Trophoblast cell (in vitro differentiated cells and primary cell): ENCODE results near the gene ESRP2.
A peak's percentile ranks its signal among the peaks of the same experiment; 100 is the strongest.

ENCODE experiments used
- DNase-seq, 2 donors: peaks; one replicate each; pipeline ENCODE4 v3.0.0-alpha.2; 2016
- H2AFZ ChIP-seq: 2 replicates; pipeline ENCODE4 v1.6.1; 2013; ENCODE audit warnings: low read length, moderate library complexity, mild to moderate bottlenecking; ENCODE audit not compliant: insufficient read depth, poor library complexity
- H2AK5ac ChIP-seq: 2 replicates; pipeline ENCODE4 v1.6.1; 2013; ENCODE audit warnings: mild to moderate bottlenecking, low read length
- H2BK120ac ChIP-seq: 2 replicates; pipeline ENCODE4 v1.6.1; 2013; ENCODE audit warnings: low read length, mild to moderate bottlenecking, moderate library complexity; ENCODE audit not compliant: insufficient read depth, poor library complexity
- H2BK12ac ChIP-seq: 2 replicates; pipeline ENCODE4 v1.6.1; 2013; ENCODE audit warnings: mild to moderate bottlenecking, low read length, moderate library complexity
- H2BK5ac ChIP-seq: 2 replicates; pipeline ENCODE4 v1.6.1; 2013; ENCODE audit warnings: low read length, low read depth, moderate library complexity, mild to moderate bottlenecking; ENCODE audit not compliant: poor library complexity
- H3K14ac ChIP-seq: 2 replicates; pipeline ENCODE4 v1.6.1; 2013; ENCODE audit warnings: mild to moderate bottlenecking, low read length
- H3K18ac ChIP-seq: 2 replicates; pipeline ENCODE4 v1.6.1; 2013; ENCODE audit warnings: mild to moderate bottlenecking, low read length
- H3K23ac ChIP-seq: 2 replicates; pipeline ENCODE4 v1.6.1; 2013; ENCODE audit warnings: low read length
- H3K27ac ChIP-seq: 2 replicates; pipeline ENCODE4 v1.5.1; 2013; ENCODE audit warnings: low read depth, mild to moderate bottlenecking, inconsistent platforms, low read length, moderate library complexity
- H3K27me3 ChIP-seq: 2 replicates; pipeline ENCODE4 v1.6.1; 2013; ENCODE audit warnings: inconsistent platforms, mild to moderate bottlenecking, low read length, moderate library complexity; ENCODE audit not compliant: insufficient read depth
- H3K36me3 ChIP-seq, 2 experiments: 1 replicate in 1 of 2; 2 replicates in 1 of 2; pipeline ENCODE4 v1.6.1; 2013; ENCODE audit warnings: low read length in 2 of 2, mild to moderate bottlenecking in 2 of 2, moderate library complexity in 1 of 2; ENCODE audit not compliant: insufficient read depth in 2 of 2, control insufficient read depth in 1 of 2
- H3K4ac ChIP-seq: 2 replicates; pipeline ENCODE4 v1.6.1; 2013; ENCODE audit warnings: low read depth, mild to moderate bottlenecking, low read length, moderate library complexity
- H3K4me1 ChIP-seq, 2 experiments: 1 replicate in 1 of 2; 2 replicates in 1 of 2; pipeline ENCODE4 v1.6.1; 2013; ENCODE audit warnings: low read length in 2 of 2, mild to moderate bottlenecking in 2 of 2, moderate library complexity in 1 of 2; ENCODE audit not compliant: insufficient read depth in 2 of 2, control insufficient read depth in 1 of 2
- H3K4me2 ChIP-seq: 2 replicates; pipeline ENCODE4 v1.6.1; 2013; ENCODE audit warnings: inconsistent platforms, mild to moderate bottlenecking, low read length, moderate library complexity
- H3K4me3 ChIP-seq: 2 replicates; pipeline ENCODE4 v1.5.1; 2013; ENCODE audit warnings: mild to moderate bottlenecking, low read depth, low read length, inconsistent platforms
- H3K79me1 ChIP-seq: one replicate; pipeline ENCODE4 v1.6.1; 2013; ENCODE audit warnings: low read length
- H3K79me2 ChIP-seq: 2 replicates; pipeline ENCODE4 v1.6.1; 2013; ENCODE audit warnings: low read length, mild to moderate bottlenecking; ENCODE audit not compliant: control insufficient read depth, insufficient read depth, poor library complexity
- H3K9ac ChIP-seq: 2 replicates; pipeline ENCODE4 v1.6.1; 2013; ENCODE audit warnings: mild to moderate bottlenecking, low read length
- H3K9me3 ChIP-seq: 2 replicates; pipeline ENCODE4 v1.6.1; 2013; ENCODE audit warnings: low read depth, mild to moderate bottlenecking, control low read depth, inconsistent platforms, low read length; ENCODE audit not compliant: insufficient read depth
- H4K12ac ChIP-seq: 2 replicates; pipeline ENCODE4 v1.6.1; 2013; ENCODE audit warnings: low read depth, mild to moderate bottlenecking, low read length, moderate library complexity
- H4K8ac ChIP-seq: 2 replicates; pipeline ENCODE4 v1.6.1; 2013; ENCODE audit warnings: low read depth, mild to moderate bottlenecking, low read length, moderate library complexity
- H4K91ac ChIP-seq: one replicate; pipeline ENCODE4 v1.6.1; 2013; ENCODE audit warnings: low read depth, mild to moderate bottlenecking, low read length, moderate library complexity
- WGBS: extraction: QIAGEN DNeasy Blood & Tissue Kit; methylation state at CpG from one replicate; pipeline ENCODE4 v1.1.7; 2013; ENCODE audit warnings: missing lambda C conversion rate; ENCODE audit not compliant: insufficient read length, insufficient coverage; ENCODE audit errors: extremely low coverage; 5-methylcytosine and 5-hydroxymethylcytosine counted together

ESRP2 gene

GRCh38 chr16:68233835-68234187 lies 2.1 kb downstream of the ESRP2 start:
- no peaks in the 10 kb centered on the region for H3K9me3 ChIP-seq
- no peak overlapping the region for H2BK5ac ChIP-seq
- peaks cover 20% of the 10 kb centered on the region for H3K79me2 ChIP-seq
- H3K23ac ChIP-seq = no peak overlapping the region
- no peak overlapping the region for H2BK12ac ChIP-seq
- peak overlapping the region; percentile 1 for H3K27ac ChIP-seq
- H3K36me3 ChIP-seq = peaks cover 33 to 35% of the 10 kb centered on the region in 2 experiments
- peaks cover 25% of the 10 kb centered on the region for H3K79me1 ChIP-seq
- no peak overlapping the region for H2BK120ac ChIP-seq
- no peak overlapping the region for H3K9ac ChIP-seq
- H3K4ac ChIP-seq = peak overlapping the region; percentile 35
- peaks cover 26 to 30% of the 10 kb centered on the region in 2 experiments for H3K4me1 ChIP-seq
- no CpG with 5 or more reads among the region's 8 CpGs for WGBS
- H2AFZ ChIP-seq = no peak overlapping the region
- H3K4me2 ChIP-seq = peak overlapping the region; percentile 98
- no peak overlapping the region for H4K91ac ChIP-seq
- no peak for DNase-seq
- peak overlapping the region; percentile 5 for H3K18ac ChIP-seq
- H4K8ac ChIP-seq = no peak overlapping the region
- no peak overlapping the region for H3K14ac ChIP-seq
- no peak overlapping the region for H2AK5ac ChIP-seq
- no peak overlapping the region for H3K4me3 ChIP-seq
- H3K27me3 ChIP-seq = no peaks in the 10 kb centered on the region
- no peak overlapping the region for H4K12ac ChIP-seq

- DNase-seq = no peak
- no CpG with 5 or more reads among the region's 5 CpGs for WGBS
Observed at GRCh38 chr16:68233085-68233834, 2.7 kb downstream of the ESRP2 start.

GRCh38 chr16:68232335-68232734 lies 3.6 kb downstream of the ESRP2 start:
- WGBS = no CpG with 5 or more reads among the region's 16 CpGs

More at GRCh38 chr16:68233085-68233834, 2.7 kb downstream of the ESRP2 start:
- H3K18ac ChIP-seq = peak overlapping the region; percentile 5
- no peak overlapping the region for H2BK120ac ChIP-seq
- H3K4ac ChIP-seq = peak overlapping the region; percentile 5
- no peak overlapping the region for H4K8ac ChIP-seq
- H4K12ac ChIP-seq = no peak overlapping the region
- H3K27me3 ChIP-seq = no peaks in the 10 kb centered on the region
- peaks cover 26 to 30% of the 10 kb centered on the region in 2 experiments for H3K4me1 ChIP-seq
- no peak overlapping the region for H3K14ac ChIP-seq
- peaks cover 20% of the 10 kb centered on the region for H3K79me2 ChIP-seq
- no peak overlapping the region for H2AFZ ChIP-seq
- H3K23ac ChIP-seq = no peak overlapping the region
- no peak overlapping the region for H2BK12ac ChIP-seq
- H3K9me3 ChIP-seq = no peaks in the 10 kb centered on the region
- H2BK5ac ChIP-seq = no peak overlapping the region
- peak overlapping the region; percentile 98 for H3K4me2 ChIP-seq
- peaks cover 35 to 39% of the 10 kb centered on the region in 2 experiments for H3K36me3 ChIP-seq
- peaks cover 25% of the 10 kb centered on the region for H3K79me1 ChIP-seq
- H2AK5ac ChIP-seq = no peak overlapping the region
- H3K9ac ChIP-seq = no peak overlapping the region
- no peak overlapping the region for H4K91ac ChIP-seq
- H3K27ac ChIP-seq = no peak overlapping the region
- H3K4me3 ChIP-seq = no peak overlapping the region

GRCh38 chr16:68231384-68232136 lies 4.4 kb downstream of the ESRP2 start:
- no peak overlapping the region for H2BK12ac ChIP-seq
- H3K4me3 ChIP-seq = no peak overlapping the region
- peaks cover 12% of the 10 kb centered on the region for H3K79me2 ChIP-seq
- H3K14ac ChIP-seq = no peak overlapping the region
- H3K27ac ChIP-seq = no peak overlapping the region
- no peak for DNase-seq
- no peak overlapping the region for H3K4me2 ChIP-seq
- no peak overlapping the region for H2BK5ac ChIP-seq
- no peaks in the 10 kb centered on the region for H3K9me3 ChIP-seq
- H2AFZ ChIP-seq = no peak overlapping the region
- no peak overlapping the region for H3K4ac ChIP-seq
- no peak overlapping the region for H3K23ac ChIP-seq
- H3K9ac ChIP-seq = no peak overlapping the region
- no peak overlapping the region for H4K91ac ChIP-seq
- no peak overlapping the region for H3K18ac ChIP-seq
- H4K12ac ChIP-seq = no peak overlapping the region
- no peak overlapping the region for H4K8ac ChIP-seq
- no CpG with 5 or more reads among the region's 26 CpGs for WGBS
- peaks cover 17 to 22% of the 10 kb centered on the region in 2 experiments for H3K4me1 ChIP-seq
- H3K36me3 ChIP-seq = peaks cover 35 to 42% of the 10 kb centered on the region in 2 experiments
- peaks cover 14% of the 10 kb centered on the region for H3K79me1 ChIP-seq
- H2BK120ac ChIP-seq = no peak overlapping the region
- H3K27me3 ChIP-seq = no peaks in the 10 kb centered on the region
- H2AK5ac ChIP-seq = no peak overlapping the region

More at GRCh38 chr16:68232335-68232734, 3.6 kb downstream of the ESRP2 start:
- H3K9me3 ChIP-seq = no peaks in the 10 kb centered on the region
- H4K91ac ChIP-seq = no peak overlapping the region
- no peak overlapping the region for H3K18ac ChIP-seq
- H3K4me1 ChIP-seq = peaks cover 22 to 28% of the 10 kb centered on the region in 2 experiments
- H2AK5ac ChIP-seq = no peak overlapping the region
- H2BK12ac ChIP-seq = no peak overlapping the region
- no peak overlapping the region for H3K27ac ChIP-seq
- H2AFZ ChIP-seq = no peak overlapping the region
- peaks cover 35 to 42% of the 10 kb centered on the region in 2 experiments for H3K36me3 ChIP-seq
- no peak overlapping the region for H3K4ac ChIP-seq
- H3K4me2 ChIP-seq = no peak overlapping the region
- no peak overlapping the region for H2BK5ac ChIP-seq
- no peak overlapping the region for H4K8ac ChIP-seq
- peaks cover 21% of the 10 kb centered on the region for H3K79me1 ChIP-seq
- no peak overlapping the region for H2BK120ac ChIP-seq
- H3K79me2 ChIP-seq = peaks cover 16% of the 10 kb centered on the region
- H3K4me3 ChIP-seq = no peak overlapping the region
- no peaks in the 10 kb centered on the region for H3K27me3 ChIP-seq
- no peak for DNase-seq
- no peak overlapping the region for H4K12ac ChIP-seq
- H3K14ac ChIP-seq = no peak overlapping the region
- no peak overlapping the region for H3K23ac ChIP-seq
- H3K9ac ChIP-seq = no peak overlapping the region
